Stimulated activated CD4-positive, alpha-beta T cell treated with anti-CD3 and anti-CD28 coated beads, Interleukin-4, amount 100 ng/mL, for 48 hours (primary cell): Measurements from ENCODE around the gene ITSN2.

Source experiments
- DNase-seq, 2 donors: peaks; one replicate each; pipeline ENCODE4 v3.0.0-alpha.2; 2020; ENCODE audit warnings: low read depth in 2 of 2

ITSN2 gene

DNA sequence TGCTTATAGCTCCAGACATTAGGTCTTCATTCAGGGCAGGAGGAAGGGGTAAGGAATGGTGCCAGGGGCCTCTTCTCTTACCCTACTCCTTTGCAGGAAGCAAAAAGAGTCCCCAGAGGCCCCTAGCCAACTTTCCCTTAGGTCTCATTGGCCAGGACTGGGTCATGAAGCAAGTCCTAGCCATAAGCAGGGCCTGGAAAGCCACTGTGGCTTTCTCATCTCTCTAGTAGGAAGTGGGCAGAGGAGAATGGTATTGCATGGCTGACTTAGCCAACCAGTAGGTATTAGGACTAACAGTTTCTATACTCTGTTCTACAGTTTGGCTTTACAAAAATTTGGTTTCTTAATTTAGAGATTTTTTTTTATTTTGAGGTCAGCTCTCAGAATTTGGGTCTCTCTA lies 180.7 kb downstream of the ITSN2 start:
- DNase-seq: no peak

DNA sequence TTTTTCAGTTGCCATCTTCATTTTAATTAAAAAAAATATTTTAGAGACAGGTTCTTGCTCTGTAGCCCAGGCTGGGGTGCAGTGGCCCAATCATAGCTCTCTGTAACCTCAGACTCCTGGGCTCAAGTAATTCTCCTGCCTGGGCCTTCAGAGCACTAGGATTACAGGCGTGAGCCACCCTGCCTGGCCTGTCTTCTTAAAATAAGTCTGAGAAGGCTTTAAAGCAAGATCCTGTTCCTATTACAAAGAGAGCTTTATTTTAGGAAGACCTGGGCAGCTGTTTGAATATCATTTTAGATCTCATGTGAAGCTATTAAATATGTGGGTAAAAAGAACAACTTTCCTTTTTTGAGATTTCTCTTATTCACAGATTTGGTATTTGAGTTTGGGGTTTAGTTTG lies 184.0 kb downstream of the ITSN2 start:
- DNase-seq: no peak

DNA sequence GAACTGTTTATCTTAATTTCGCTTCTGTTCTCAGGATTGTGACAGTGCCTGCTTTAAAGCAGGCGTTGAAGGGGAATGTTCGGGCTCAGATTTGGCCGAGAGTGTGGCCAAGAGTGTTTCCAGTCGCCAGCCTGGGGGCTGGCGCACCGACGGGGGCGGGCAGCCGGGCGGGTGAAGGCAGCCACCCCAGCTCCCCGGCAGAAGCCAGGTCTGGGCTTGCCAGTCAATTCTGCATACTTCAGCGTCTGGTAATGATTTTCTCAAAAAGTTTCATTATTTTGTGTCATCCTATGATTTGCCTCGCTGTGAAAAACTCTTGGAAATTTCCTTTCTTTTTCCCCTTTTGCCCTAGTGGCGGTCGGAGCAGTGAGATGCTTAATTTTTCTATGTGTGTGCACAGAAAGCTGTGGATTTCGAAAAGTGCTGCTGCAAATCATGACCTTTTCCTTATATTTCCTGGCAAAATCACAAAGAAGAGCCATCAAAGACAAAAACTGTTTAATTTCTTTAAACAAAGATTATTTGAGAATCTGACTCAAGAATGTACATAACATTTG lies 184.6 kb downstream of the ITSN2 start:
- no peak for DNase-seq

DNA sequence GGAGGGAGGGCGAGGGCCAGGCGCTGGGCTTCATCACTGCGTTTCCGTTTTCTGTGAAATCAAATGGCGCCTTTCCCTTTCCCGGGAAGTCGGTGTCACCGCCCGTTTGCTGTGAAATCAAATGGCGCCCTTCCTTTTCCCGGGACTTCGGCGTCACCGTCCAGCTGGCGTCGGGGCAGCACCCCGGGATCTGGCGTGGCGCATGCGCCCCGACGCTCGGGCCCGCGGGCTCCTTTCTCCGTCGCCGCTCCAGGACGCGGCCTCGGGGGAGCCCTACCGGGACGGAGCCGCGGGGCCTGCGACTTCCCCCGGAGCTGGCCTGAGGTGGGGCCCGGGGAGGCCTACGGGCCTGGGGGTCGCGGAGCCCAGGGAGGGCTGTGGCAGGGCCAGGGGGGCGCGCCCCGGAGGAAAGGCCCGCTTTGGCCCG lies 185.5 kb downstream of the ITSN2 start, which contains the start of gene FAM228A:
Gene FAM228A (plus strand): TSS at position 203 of the 427 bp plus-strand sequence. CDS start 428 bp downstream, outside the sequence.
- DNase-seq: no peak

DNA sequence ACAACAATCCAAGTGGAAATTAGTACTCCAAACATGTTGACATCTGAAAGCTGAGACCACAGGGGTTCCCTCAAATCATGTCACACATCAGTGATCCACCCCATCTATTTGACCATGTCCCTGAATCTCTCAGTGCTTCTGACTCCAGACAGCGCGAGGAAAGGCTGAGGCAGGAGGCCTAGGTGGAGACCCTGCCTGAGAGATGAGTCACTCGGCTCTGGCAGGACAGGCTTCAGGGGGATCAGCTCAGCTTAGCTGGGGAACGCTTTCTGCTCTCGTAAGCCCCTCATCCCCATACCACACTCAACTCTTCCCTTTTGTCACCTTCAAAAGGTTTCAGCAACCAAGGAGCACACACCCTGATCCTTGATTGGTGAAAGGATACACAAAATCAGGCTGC lies 191.3 kb downstream of the ITSN2 start:
- DNase-seq: no peak

DNA sequence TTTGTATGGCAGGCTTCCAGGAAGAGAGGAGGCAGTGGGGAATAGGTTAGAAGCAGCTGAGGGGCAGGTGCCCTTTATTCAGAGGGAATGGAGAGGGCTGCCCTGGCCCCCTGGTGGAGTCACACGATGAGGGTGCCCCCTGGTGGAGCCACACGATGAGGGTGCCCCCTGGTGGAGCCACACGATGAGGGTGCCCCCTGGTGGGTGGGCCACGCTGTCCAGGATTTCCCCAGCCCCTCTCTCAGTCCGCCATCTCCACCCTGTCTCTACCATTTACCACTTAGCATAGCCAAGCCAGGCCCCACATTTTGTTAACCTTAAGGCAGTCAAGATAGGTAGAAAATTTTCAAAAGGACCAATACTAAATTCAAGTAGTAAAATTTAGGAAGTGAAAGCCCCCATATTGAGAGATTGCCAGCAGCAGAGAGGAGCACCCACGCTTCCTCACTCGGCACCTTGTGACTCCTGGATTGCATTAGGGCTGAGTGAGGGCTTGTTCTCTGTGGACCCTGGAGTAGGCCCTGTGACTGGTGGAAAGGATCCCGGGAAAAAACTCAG lies 195.8 kb downstream of the ITSN2 start:
- peak; percentile 26 for DNase-seq

DNA sequence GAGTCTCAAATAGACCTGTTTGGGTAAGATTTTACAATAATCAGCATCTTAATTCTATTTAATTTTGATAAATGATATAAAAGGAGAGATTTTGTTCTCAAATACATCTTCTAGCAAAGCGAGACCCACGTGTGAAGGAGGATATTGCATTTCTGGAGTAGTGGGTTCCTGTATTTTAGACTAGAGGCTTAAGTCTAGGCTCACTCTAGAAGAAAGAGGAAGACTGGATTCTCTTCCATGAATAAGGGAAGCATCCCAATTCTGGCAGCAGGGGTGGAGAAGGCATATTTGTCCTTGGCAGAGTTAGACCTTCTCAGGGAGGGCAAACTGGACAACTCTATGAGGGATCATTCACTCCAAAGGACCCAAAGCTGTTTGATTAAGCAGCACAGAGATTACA lies 196.7 kb downstream of the ITSN2 start:
- no peak for DNase-seq

DNA sequence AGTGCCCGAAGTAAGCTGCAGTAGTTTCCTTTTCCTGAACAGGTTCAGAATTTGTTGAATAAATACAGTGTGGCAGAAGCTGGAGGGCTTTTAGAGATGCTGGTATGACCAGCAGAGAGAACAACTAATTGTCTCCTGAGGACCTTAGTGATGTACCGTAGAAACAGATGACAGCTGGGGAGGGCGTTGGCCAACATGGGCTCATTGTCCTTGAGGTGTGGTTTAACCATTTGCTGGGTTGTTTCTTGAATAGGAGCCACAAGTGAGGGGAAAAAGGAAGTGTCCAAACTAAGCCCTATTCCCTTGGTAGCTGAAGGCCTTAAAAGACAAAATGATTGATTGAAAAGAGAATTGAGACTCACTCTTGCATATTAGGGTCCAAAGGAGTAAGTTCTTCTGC lies 197.2 kb downstream of the ITSN2 start:
- DNase-seq: no peak

DNA sequence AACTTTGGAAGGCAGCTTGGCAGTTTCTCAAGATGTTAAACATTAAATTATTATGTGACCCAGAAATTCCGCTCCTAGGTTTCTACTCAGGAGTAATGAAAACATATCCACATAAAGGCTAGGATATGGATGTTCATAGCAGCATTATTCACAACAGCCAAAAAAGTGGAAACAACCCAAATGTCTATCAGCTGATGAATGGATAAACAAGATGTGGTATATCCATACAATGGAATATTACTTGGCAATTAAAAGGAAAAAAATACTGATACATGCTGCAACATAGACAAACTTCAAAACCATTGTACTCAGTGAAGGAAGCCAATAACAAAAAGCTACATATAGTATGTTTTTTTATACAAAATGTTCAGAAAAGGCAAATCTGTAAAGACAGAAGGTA lies 197.8 kb downstream of the ITSN2 start:
- DNase-seq: no peak

DNA sequence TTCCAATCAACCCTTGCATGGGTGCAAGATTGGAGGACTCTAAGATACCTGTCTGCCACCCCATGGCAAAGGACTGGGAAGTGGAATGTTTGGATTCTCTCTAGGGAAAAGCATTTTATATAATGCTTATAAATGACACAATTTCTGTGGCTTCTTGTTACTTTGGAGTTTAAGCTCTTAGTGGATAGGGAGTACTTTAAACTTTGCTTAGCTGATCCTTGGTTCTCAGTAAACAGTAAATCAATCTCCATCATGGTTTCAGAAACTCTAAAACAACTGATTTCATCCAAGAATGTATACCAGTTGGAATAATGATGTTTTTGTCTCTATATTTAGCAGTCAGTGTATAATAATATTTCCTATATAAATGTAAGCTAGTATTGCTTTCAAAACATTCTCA lies 199.6 kb downstream of the ITSN2 start:
- no peak for DNase-seq

DNA sequence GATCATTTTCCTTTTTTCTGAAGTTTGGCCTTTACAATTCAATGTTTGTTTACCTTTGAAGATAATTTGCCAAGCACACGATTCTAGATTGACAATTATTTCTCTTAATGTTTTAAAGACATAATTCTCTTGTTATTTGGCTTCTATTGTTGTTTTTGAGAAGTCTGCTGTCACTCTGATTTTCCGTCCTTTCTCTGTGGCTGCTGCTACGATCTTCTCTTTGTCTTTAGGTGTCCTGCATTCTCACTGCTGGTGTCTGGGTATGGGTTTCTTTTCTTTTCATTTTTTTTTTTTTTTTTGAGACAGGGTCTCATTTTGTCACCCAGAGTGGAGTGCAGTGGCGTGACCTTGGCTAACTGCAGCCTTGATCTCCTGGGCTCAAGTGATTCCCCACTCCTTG lies 200.6 kb downstream of the ITSN2 start:
- DNase-seq: no peak

DNA sequence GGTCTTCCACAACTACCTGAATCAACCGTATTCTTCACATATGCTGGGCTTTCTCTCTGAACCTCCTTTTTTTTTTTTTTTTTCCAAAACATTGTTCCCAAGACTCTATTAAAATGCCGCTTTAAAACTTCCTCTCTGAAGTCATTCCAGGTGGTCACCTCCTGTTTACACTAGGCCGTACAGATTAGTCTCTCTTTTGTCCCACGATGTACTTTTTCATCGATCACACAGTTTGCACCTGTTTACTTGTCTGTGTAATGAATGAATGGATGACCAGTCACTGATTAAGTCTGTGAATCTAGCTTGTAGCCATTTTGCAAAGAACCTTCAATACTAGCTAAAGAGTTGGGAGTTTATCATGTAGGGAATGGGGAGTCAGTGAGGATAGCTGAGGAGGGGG lies 202.2 kb downstream of the ITSN2 start:
- no peak for DNase-seq

DNA sequence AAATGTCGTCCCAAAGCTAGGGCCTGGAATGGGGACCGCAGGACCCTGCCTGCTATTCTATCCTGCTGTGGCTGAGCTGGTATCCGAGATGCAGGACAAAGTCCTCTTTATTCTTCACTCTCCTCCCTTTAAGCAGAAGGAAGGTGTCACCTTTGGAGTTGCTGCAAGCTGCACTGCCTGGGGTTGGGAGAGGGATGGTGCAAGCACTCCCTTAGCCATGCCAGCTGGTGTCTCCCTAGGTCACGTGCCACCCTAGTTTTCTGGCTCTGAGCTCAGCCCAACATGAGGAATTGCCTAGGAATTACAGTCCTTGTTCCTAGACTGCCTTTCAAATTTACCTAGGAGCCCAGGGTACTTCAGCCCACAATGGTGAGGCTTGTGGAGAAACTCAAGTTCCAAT lies 206.9 kb downstream of the ITSN2 start:
- DNase-seq: no peak
